PC-9 (cell line): Measurements from ENCODE around the gene TNFSF11.

Source experiments
- EZH2 ChIP-seq: fragments of 200-600 bp; sonication (generic); IDR thresholded peaks from 2 replicates; pipeline ENCODE4 v1.8.0; 2017; ENCODE audit warnings: antibody characterized with exemption, low read depth
- TF ChIP-seq, protein P1 (sequence below): fragments of 200-600 bp; sonication (generic); conservative IDR thresholded peaks from 2 replicates; pipeline ENCODE4 v1.6.1; 2017; ENCODE audit warnings: mixed run types, antibody characterized with exemption, mild to moderate bottlenecking, moderate library complexity

DNA sequence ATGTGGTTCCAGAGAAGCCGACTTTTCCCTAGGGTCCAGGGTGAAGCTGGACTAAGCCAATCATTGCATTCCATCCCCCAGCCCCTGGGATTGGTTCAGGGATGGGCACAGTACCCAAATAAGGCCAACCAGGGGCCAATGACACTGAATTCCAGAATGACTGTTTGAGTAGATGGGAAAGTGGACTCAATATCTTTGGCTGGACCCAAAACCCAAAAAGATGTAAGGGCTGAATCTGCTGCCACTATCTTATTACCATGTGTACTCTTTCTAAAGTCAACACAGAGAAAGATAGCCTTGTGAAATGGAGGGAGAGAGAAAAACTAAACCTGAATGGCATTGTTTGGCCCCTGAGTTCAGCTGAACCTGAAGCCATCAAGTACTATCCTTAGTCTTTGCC is 39.2 kb upstream of the TNFSF11 start:
- TF ChIP-seq, protein P1, sequence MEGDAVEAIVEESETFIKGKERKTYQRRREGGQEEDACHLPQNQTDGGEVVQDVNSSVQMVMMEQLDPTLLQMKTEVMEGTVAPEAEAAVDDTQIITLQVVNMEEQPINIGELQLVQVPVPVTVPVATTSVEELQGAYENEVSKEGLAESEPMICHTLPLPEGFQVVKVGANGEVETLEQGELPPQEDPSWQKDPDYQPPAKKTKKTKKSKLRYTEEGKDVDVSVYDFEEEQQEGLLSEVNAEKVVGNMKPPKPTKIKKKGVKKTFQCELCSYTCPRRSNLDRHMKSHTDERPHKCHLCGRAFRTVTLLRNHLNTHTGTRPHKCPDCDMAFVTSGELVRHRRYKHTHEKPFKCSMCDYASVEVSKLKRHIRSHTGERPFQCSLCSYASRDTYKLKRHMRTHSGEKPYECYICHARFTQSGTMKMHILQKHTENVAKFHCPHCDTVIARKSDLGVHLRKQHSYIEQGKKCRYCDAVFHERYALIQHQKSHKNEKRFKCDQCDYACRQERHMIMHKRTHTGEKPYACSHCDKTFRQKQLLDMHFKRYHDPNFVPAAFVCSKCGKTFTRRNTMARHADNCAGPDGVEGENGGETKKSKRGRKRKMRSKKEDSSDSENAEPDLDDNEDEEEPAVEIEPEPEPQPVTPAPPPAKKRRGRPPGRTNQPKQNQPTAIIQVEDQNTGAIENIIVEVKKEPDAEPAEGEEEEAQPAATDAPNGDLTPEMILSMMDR = no peak
- no peak for TF ChIP-seq EZH2
